Colonic mucosa (tissue), 4 donors: ENCODE data around the gene CLTB. TPM values are rescaled to one million over a fixed set of nuclear protein-coding genes. Genes with fewer than 3 reads are reported as not detected.
"Not testable (repeated sequence)": the region's sequence is repeated elsewhere in the genome, so short reads cannot be mapped to it uniquely, and the experiment has no call there.

Source experiments
- DNase-seq: peaks from one replicate; pipeline ENCODE4 v3.0.0-alpha.2; 2020
- H3K27ac ChIP-seq: fragments of 200-600 bp; one replicate; pipeline ENCODE4 v1.8.0; 2021
- H3K27me3 ChIP-seq: fragments of 200-600 bp; one replicate; pipeline ENCODE4 v1.8.0; 2021
- H3K36me3 ChIP-seq: fragments of 200-600 bp; one replicate; pipeline ENCODE4 v1.8.0; 2021
- H3K4me1 ChIP-seq: fragments of 200-600 bp; one replicate; pipeline ENCODE4 v1.8.0; 2021; ENCODE audit warnings: mild to moderate bottlenecking
- H3K4me3 ChIP-seq: fragments of 200-600 bp; one replicate; pipeline ENCODE4 v1.8.0; 2021
- H3K9ac ChIP-seq, 2 donors: one replicate each; pipeline ENCODE4 v1.7.0; 2013; ENCODE audit warnings: control low read depth in 2 of 2, low read depth in 2 of 2, low read length in 2 of 2
- H3K9me3 ChIP-seq: fragments of 200-600 bp; one replicate; pipeline ENCODE4 v1.8.0; 2021
- intact Hi-C: fragments of 100-400 bp; cut with DNase I; formaldehyde crosslinking; loops from one replicate; pipeline ENCODE4 v1.14.1; 2022
- total RNA-seq, 2 donors: library from RNA; stranded (reverse); fragmentation: NEBNext Ultra II Directional in 1 of 2; extraction: Animal tissue kit (Norgen Biotek cat#: 25700) in 1 of 2; gene quantifications; one replicate each; pipeline ENCODE4 v1.2.1, GENCODE V29; 2021
- TF ChIP-seq, protein P1 (sequence below): fragments of 200-600 bp; IDR thresholded peaks from one replicate; pipeline ENCODE4 v1.8.0; 2022; ENCODE audit warnings: antibody characterized with exemption, mild to moderate bottlenecking
- donor health status: healthy.
- donor health status: DM: no; HTN: no; CAD: no.
- donor health status: DM: no; HTN: no; CAD: no.

CLTB gene
- total RNA-seq, 2 donors from 2014 or later: 181 to 263 TPM

- TF ChIP-seq, protein P1, sequence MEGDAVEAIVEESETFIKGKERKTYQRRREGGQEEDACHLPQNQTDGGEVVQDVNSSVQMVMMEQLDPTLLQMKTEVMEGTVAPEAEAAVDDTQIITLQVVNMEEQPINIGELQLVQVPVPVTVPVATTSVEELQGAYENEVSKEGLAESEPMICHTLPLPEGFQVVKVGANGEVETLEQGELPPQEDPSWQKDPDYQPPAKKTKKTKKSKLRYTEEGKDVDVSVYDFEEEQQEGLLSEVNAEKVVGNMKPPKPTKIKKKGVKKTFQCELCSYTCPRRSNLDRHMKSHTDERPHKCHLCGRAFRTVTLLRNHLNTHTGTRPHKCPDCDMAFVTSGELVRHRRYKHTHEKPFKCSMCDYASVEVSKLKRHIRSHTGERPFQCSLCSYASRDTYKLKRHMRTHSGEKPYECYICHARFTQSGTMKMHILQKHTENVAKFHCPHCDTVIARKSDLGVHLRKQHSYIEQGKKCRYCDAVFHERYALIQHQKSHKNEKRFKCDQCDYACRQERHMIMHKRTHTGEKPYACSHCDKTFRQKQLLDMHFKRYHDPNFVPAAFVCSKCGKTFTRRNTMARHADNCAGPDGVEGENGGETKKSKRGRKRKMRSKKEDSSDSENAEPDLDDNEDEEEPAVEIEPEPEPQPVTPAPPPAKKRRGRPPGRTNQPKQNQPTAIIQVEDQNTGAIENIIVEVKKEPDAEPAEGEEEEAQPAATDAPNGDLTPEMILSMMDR: no peak
- Histone ChIP-seq H3K36me3 (no peaks in the 10 kb centered on the region), H3K4me1 (peaks cover 5% of the 10 kb centered on the region), H3K4me3 (no peak overlapping the region), H3K27ac (no peak overlapping the region), H3K9ac (no peak overlapping the region), H3K27me3 (no peaks in the 10 kb centered on the region), H3K9me3 (no peaks in the 10 kb centered on the region)
- intact Hi-C loops: no loop called here
- DNase-seq: no peak
These were observed 29.8 kb upstream of the CLTB start for GRCh38 chr5:176446028-176446665.

DNA sequence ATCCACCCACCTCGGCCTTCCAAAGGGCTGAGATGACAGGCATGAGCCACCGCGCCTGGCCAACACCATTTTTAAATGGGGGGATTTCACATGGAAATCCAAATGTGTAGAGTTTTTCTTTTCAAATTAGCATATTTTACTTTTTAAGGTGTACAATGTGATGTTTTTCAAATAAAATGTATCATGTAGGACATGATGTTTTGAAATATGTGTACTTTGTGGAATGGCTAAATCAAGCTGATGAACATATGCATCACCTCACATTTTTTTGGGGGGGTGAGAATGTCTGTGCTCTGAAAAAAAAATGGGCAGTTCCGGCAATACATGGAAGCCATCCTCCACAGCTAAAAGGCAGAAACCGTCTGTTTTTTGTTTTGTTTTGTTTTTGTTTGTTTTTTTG is 28.4 kb upstream of the CLTB start:
- Histone ChIP-seq H3K27me3 (no peaks in the 10 kb centered on the region), H3K4me3 (no peak overlapping the region), H3K27ac (no peak overlapping the region), H3K9ac (no peak overlapping the region), H3K36me3 (no peaks in the 10 kb centered on the region), H3K9me3 (no peaks in the 10 kb centered on the region), H3K4me1 (peaks cover 5% of the 10 kb centered on the region)
- intact Hi-C loops: no loop called here
- no peak for DNase-seq
- TF ChIP-seq, protein P1: no peak

- H3K27ac ChIP-seq, intact Hi-C loops, H3K36me3 ChIP-seq, H3K9me3 ChIP-seq, H3K4me1 ChIP-seq, H3K27me3 ChIP-seq, DNase-seq, H3K9ac ChIP-seq, H3K4me3 ChIP-seq: not testable (repeated sequence)
These were observed 26.6 kb upstream of the CLTB start for GRCh38 chr5:176442911-176443310.

GRCh38 chr5:176441921-176442323 is 25.6 kb upstream of the CLTB start:
- TF ChIP-seq, protein P1: no peak
- Histone ChIP-seq H3K9me3 (no peaks in the 10 kb centered on the region), H3K27me3 (no peaks in the 10 kb centered on the region), H3K4me1 (no peaks in the 10 kb centered on the region), H3K27ac (no peak overlapping the region), H3K36me3 (no peaks in the 10 kb centered on the region), H3K9ac (no peak overlapping the region), H3K4me3 (no peak overlapping the region)
- DNase-seq: no peak
- intact Hi-C loops: no loop called here

- Histone ChIP-seq H3K4me3 (no peak overlapping the region), H3K9me3 (no peaks in the 10 kb centered on the region), H3K27me3 (no peaks in the 10 kb centered on the region), H3K9ac (no peak overlapping the region), H3K36me3 (no peaks in the 10 kb centered on the region), H3K27ac (no peak overlapping the region), H3K4me1 (no peaks in the 10 kb centered on the region)
- intact Hi-C loops: no loop called here
- no peak for DNase-seq
- TF ChIP-seq, protein P1: no peak
These were observed 24.8 kb upstream of the CLTB start for GRCh38 chr5:176440927-176441706.
